Panc1 (cell line): ENCODE results near the gene DUSP9. TPM values are rescaled to one million over a fixed set of nuclear protein-coding genes. Genes with fewer than 3 reads are reported as not detected.

Experiments used
- ATAC-seq: fragments of 200-7000 bp; cut with Tn5 transposase; 2 replicates; pipeline ENCODE4 v1.9.1; 2020; ENCODE audit warnings: mild to moderate bottlenecking, moderate library complexity
- BruUV-seq: library from RNA; stranded (reverse); fragments of 400-500 nt; replicated peaks from 2 replicates; lab custom pipeline; 2021; lab: Mats Ljungman, UMichigan
- CTCF ChIA-PET: fragments of 300-600 bp; sonication (Branson Sonifier 250); formaldehyde crosslinking; loops from one replicate; lab custom pipeline; 2022; ENCODE audit warnings: antibody characterized with exemption; lab: Charles Lee
- POLR2A ChIA-PET: fragments of 300-600 bp; sonication (Branson Sonifier 250); formaldehyde crosslinking; loops from one replicate; lab custom pipeline; 2022; ENCODE audit warnings: antibody characterized with exemption; lab: Charles Lee
- DNase-seq: peaks from one replicate; pipeline ENCODE4 v3.0.0-alpha.2; 2010; ENCODE audit warnings: low read depth, low spot score
- H3K27ac ChIP-seq: 2 replicates; pipeline ENCODE4 v1.5.1; 2011; ENCODE audit warnings: mild to moderate bottlenecking, low read length, inconsistent platforms
- H3K27me3 ChIP-seq: fragments of 200-500 bp; sonication (Bioruptor generic); 2 replicates; pipeline ENCODE4 v1.6.0; 2014; ENCODE audit warnings: low read length, inconsistent platforms; ENCODE audit not compliant: control insufficient read depth, insufficient read depth
- H3K36me3 ChIP-seq: fragments of 200-500 bp; sonication (Bioruptor generic); 2 replicates; pipeline ENCODE4 v1.5.1; 2014; ENCODE audit warnings: inconsistent platforms, mild to moderate bottlenecking, low read length, moderate library complexity; ENCODE audit not compliant: control insufficient read depth, insufficient read depth
- H3K4me1 ChIP-seq: 2 replicates; pipeline ENCODE4 v1.5.1; 2011; ENCODE audit warnings: inconsistent platforms, mild to moderate bottlenecking, low read length, moderate library complexity; ENCODE audit not compliant: control insufficient read depth, insufficient read depth
- H3K4me3 ChIP-seq, 2 experiments: 2 replicates each; pipeline ENCODE4 v1.5.1; 2011 to 2012; ENCODE audit warnings: low read depth in 2 of 2, low read length in 2 of 2, mild to moderate bottlenecking in 2 of 2, inconsistent platforms in 1 of 2, moderate library complexity in 1 of 2
- H3K9me3 ChIP-seq: fragments of 200-500 bp; sonication (Bioruptor generic); 2 replicates; pipeline ENCODE4 v1.5.1; 2014; ENCODE audit warnings: low read depth, mild to moderate bottlenecking, inconsistent platforms, low read length, moderate library complexity; ENCODE audit not compliant: control insufficient read depth, insufficient read depth
- CTCF ChIP-seq: fragments of 450-650 bp; IDR thresholded peaks from 2 replicates; pipeline ENCODE4 v1.5.1; 2017; ENCODE audit warnings: mild to moderate bottlenecking
- POLR2AphosphoS5 ChIP-seq: IDR thresholded peaks from 2 replicates; pipeline ENCODE4 v1.6.1; 2012; ENCODE audit warnings: mild to moderate bottlenecking, low read depth, low read length, moderate library complexity
- REST ChIP-seq, 2 experiments: IDR thresholded peaks; 2 replicates each; pipeline ENCODE4 v1.6.1; 2011 to 2012; ENCODE audit warnings: low read depth in 2 of 2, control low read depth in 1 of 2, low read length in 1 of 2, mild to moderate bottlenecking in 1 of 2, moderate library complexity in 1 of 2; ENCODE audit not compliant: insufficient read depth in 1 of 2
- SIN3A ChIP-seq: IDR thresholded peaks from 2 replicates; pipeline ENCODE4 v1.6.1; 2012; ENCODE audit warnings: low read depth, mild to moderate bottlenecking, low read length, moderate library complexity, borderline replicate concordance; ENCODE audit not compliant: insufficient read depth
- TCF7L2 ChIP-seq: IDR thresholded peaks from 2 replicates; pipeline ENCODE4 v1.6.1; 2011; ENCODE audit warnings: mild to moderate bottlenecking, low read depth, low read length, inconsistent platforms
- in situ Hi-C: cut with HindIII; loops from 2 replicates; pipeline ENCODE4 v1.10.0; 2016; ENCODE audit warnings: low sequenced_read_pairs, low pct_unique_long_range_greater_than_20kb
- intact Hi-C: fragments of 100-400 bp; cut with micrococcal nuclease; formaldehyde crosslinking; loops from one replicate; pipeline ENCODE4 v1.10.0; 2022; ENCODE audit not compliant: unreplicated experiment
- total RNA-seq: library from RNA; stranded (reverse); gene quantifications from one replicate; pipeline ENCODE4 v1.2.1, GENCODE V29; 2021; ENCODE audit not compliant: unreplicated experiment

DUSP9 gene
- total RNA-seq, 1 experiment from 2014 or later, result 7.1 TPM

GRCh38 chrX:153657161-153657560, 10.2 kb downstream of the DUSP9 start:
- CTCF ChIA-PET, result interaction anchor here (0.9 kb wide), 1 partner anchor 12 kb away, joined by 5 read pairs; no protein-coding TSS in a partner anchor
- no peak for TF ChIP-seq POLR2AphosphoS5
- TF ChIP-seq REST (IDR thresholded peaks at IDR 0.05; ENCODE audit: insufficient read depth in 1 of 2, low read depth in 2 of 2, low read length in 1 of 2), result no peak
- no peak for TF ChIP-seq CTCF
- no peak for TF ChIP-seq SIN3A
- TF ChIP-seq TCF7L2, result no peak
- intact Hi-C loops, result no loop called here
- H3K36me3 ChIP-seq, result no peaks in the 10 kb centered on the region
- in situ Hi-C loops, result no loop called here
- H3K4me3 ChIP-seq, result no peak overlapping the region
- H3K27ac ChIP-seq, result no peak overlapping the region
- DNase-seq (no peak), ATAC-seq (no peak)
- peaks cover 4% of the 10 kb centered on the region; the same call in 1 of the 2 replicates for H3K27me3 ChIP-seq
- POLR2A ChIA-PET, result no interaction called here
- no TSS peak for BruUV-seq
- H3K9me3 ChIP-seq, result no peaks in the 10 kb centered on the region
- H3K4me1 ChIP-seq, result no peaks in the 10 kb centered on the region

GRCh38 chrX:153659268-153659667, 12.3 kb downstream of the DUSP9 start:
- no peak overlapping the region for H3K4me3 ChIP-seq
- intact Hi-C loops (no loop called here), in situ Hi-C loops (no loop called here)
- POLR2A ChIA-PET, result no interaction called here
- ATAC-seq (no peak), DNase-seq (no peak)
- H3K4me1 ChIP-seq, result no peaks in the 10 kb centered on the region
- H3K27ac ChIP-seq, result no peak overlapping the region
- no peaks in the 10 kb centered on the region for H3K9me3 ChIP-seq
- BruUV-seq, result no TSS peak
- no peaks in the 10 kb centered on the region for H3K36me3 ChIP-seq
- peaks cover 4% of the 10 kb centered on the region; the same call in 1 of the 2 replicates for H3K27me3 ChIP-seq
- CTCF ChIA-PET, result no interaction called here
- TF ChIP-seq REST (IDR thresholded peaks at IDR 0.05; ENCODE audit: insufficient read depth in 1 of 2, low read depth in 2 of 2, low read length in 1 of 2) (no peak), TCF7L2 (no peak), POLR2AphosphoS5 (no peak), CTCF (no peak), SIN3A (no peak)
